ENCODE data around the gene SLC25A51.

DNA sequence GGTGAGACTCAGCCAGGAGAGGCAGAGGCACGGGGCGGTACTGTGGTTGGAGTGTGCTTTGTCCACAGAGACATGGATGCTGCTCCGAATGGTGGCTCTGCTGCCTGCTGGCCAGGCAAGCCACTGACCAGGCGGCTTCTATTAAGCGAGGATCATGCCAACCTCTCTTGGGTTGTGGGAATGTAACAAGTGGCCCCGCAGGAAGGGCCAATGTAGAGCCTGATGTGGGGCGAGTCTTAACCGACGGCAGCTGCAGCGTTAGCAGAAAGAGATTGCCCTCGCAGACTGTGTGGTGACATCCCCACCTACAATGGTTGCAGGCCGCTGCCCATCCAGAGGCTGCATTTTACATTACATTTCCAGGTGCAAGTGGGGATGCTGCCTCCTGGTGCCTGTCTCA lies 46.6 kb upstream of the SLC25A51 start:
- TF ChIP-seq, protein P1, sequence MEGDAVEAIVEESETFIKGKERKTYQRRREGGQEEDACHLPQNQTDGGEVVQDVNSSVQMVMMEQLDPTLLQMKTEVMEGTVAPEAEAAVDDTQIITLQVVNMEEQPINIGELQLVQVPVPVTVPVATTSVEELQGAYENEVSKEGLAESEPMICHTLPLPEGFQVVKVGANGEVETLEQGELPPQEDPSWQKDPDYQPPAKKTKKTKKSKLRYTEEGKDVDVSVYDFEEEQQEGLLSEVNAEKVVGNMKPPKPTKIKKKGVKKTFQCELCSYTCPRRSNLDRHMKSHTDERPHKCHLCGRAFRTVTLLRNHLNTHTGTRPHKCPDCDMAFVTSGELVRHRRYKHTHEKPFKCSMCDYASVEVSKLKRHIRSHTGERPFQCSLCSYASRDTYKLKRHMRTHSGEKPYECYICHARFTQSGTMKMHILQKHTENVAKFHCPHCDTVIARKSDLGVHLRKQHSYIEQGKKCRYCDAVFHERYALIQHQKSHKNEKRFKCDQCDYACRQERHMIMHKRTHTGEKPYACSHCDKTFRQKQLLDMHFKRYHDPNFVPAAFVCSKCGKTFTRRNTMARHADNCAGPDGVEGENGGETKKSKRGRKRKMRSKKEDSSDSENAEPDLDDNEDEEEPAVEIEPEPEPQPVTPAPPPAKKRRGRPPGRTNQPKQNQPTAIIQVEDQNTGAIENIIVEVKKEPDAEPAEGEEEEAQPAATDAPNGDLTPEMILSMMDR (IDR thresholded peaks at IDR 0.05) = no peak
- no peak for TF ChIP-seq POLR2A (IDR thresholded peaks at IDR 0.05)
